Dedifferentiated amniotic fluid mesenchymal stem cell (primary cell): ENCODE measurements around the gene ENKUR.

Experiments
- DNase-seq: peaks from one replicate; pipeline ENCODE4 v3.0.0-alpha.2; 2016; ENCODE audit errors: extremely low spot score

The ENKUR gene

GRCh38 chr10:25015828-25016375, at the start of gene ENKUR:
Gene ENKUR, minus strand, starts transcription at chr10:25016158. Its CDS starts 222 bp downstream, at chr10:25015936.
- DNase-seq: peak; percentile 82

- no peak for DNase-seq
These were observed 48.4 kb upstream of the ENKUR start for GRCh38 chr10:25064401-25064800.

GRCh38 chr10:25063644-25064043, 47.7 kb upstream of the ENKUR start:
- no peak for DNase-seq

GRCh38 chr10:25063157-25063556, 47.2 kb upstream of the ENKUR start:
- no peak for DNase-seq

- no peak for DNase-seq
These were observed 45.9 kb upstream of the ENKUR start for GRCh38 chr10:25061711-25062449.

GRCh38 chr10:25061125-25061524, 45.2 kb upstream of the ENKUR start:
- DNase-seq: no peak

- DNase-seq: peak; percentile 55
These were observed 44.0 kb upstream of the ENKUR start for GRCh38 chr10:25059990-25060389.

- no peak for DNase-seq
These were observed 41.9 kb upstream of the ENKUR start for GRCh38 chr10:25057886-25058285.

- DNase-seq: no peak
These were observed 40.8 kb upstream of the ENKUR start for GRCh38 chr10:25056726-25057125.

GRCh38 chr10:25052012-25052411, 36.1 kb upstream of the ENKUR start:
- no peak for DNase-seq

GRCh38 chr10:25050402-25050801, 34.4 kb upstream of the ENKUR start:
- no peak for DNase-seq

- no peak for DNase-seq
These were observed 34.0 kb upstream of the ENKUR start for GRCh38 chr10:25049966-25050365.

GRCh38 chr10:25048450-25048849, 32.5 kb upstream of the ENKUR start:
- DNase-seq: no peak

GRCh38 chr10:25047591-25048301, 31.8 kb upstream of the ENKUR start:
- no peak for DNase-seq

GRCh38 chr10:25047088-25047487, 31.1 kb upstream of the ENKUR start:
- no peak for DNase-seq

- DNase-seq: no peak
These were observed 30.7 kb upstream of the ENKUR start for GRCh38 chr10:25046641-25047040.

- no peak for DNase-seq
These were observed 23.6 kb upstream of the ENKUR start for GRCh38 chr10:25039531-25039930.

- DNase-seq: no peak
These were observed 22.4 kb upstream of the ENKUR start for GRCh38 chr10:25038325-25038724.

- DNase-seq: no peak
These were observed 20.4 kb upstream of the ENKUR start for GRCh38 chr10:25036381-25036780.

- DNase-seq: no peak
These were observed 13.6 kb upstream of the ENKUR start for GRCh38 chr10:25029519-25029918.

GRCh38 chr10:25028711-25029110, 12.8 kb upstream of the ENKUR start:
- no peak for DNase-seq

- DNase-seq: no peak
These were observed 10.5 kb upstream of the ENKUR start for GRCh38 chr10:25026463-25026862.

- no peak for DNase-seq
These were observed 8.6 kb upstream of the ENKUR start for GRCh38 chr10:25024528-25024927.
